ENCODE measurements around the gene SIRT2.

GRCh38 chr19:38941979-38942378, 42.6 kb upstream of the SIRT2 start:
- TF ChIP-seq CTCF (IDR thresholded peaks at IDR 0.05) (no peak), POLR2A (IDR thresholded peaks at IDR 0.05) (no peak)
